HEK293T (cell line): Measurements from ENCODE around the gene SNX9.

Source experiments
- FOXA1 ChIP-seq: fragments of 450-650 bp; IDR thresholded peaks from 2 replicates; pipeline ENCODE4 v1.6.1; 2016; ENCODE audit warnings: mild to moderate bottlenecking
- HDGF ChIP-seq: fragments of 450-650 bp; IDR thresholded peaks from 2 replicates; pipeline ENCODE4 v1.6.1; 2017; ENCODE audit warnings: antibody characterized with exemption, borderline replicate concordance
- LEF1 ChIP-seq: fragments of 450-650 bp; IDR thresholded peaks from 2 replicates; pipeline ENCODE4 v1.6.1; 2017; ENCODE audit warnings: mild to moderate bottlenecking, borderline replicate concordance

DNA sequence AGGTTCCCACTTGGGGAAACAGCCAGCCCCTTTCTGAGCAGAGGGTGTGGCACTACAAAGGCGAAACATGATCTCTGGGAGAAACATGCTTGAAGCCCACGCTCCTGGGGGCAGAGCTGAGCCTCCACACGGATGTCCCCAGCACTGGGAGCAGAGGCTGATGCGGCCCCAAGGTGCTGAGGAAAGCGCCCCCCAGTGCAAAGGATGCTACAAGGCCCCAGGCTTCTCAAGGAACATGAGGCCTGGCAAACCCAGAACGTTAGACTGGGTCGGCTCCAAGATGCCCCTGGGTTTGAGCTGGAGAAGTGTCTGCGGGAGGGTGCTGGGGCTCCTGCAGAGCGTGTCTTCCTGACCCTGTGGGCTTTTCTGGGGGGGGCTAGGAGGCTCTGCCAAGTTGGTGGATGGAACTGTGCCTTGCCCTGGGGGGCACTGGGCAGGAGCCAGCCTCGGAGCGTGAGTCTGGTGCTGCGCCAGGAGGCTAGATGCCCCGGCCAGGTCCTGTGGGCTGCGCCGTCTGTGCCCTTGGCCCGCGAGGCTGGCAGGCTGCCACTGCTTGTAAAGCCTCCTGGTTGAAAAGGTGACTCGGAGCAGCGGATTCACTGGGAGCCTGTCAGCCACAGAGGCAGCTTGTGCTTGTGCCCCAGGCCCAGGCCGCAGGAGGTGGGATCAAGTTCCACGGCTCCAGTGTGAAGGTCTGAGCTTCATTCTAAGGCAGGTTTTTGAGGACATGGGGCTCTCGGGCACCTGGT lies 166.7 kb downstream of the SNX9 start:
- no peak for TF ChIP-seq LEF1
- no peak for TF ChIP-seq FOXA1
- TF ChIP-seq HDGF, result no peak
